ENCODE measurements around the gene NT5C2.

DNA sequence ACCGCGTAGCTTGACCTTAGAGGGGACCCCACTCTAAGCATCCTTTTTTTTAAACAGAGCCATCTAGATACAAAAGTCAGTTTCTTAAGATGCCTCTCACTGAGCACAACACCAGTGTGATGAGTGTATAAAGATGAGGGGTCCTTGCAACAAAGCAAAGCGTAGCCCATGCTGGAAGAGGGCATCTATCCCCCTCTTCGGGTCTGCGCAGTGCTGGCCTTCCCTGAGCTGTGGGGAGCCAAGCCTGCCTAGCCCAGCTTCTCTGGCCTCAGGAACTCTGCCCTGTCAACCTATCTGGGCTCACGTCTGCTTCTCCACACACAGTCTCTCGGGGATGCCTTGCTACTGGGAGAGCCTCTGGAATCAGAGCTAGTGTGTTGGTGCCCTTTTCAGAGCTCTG, 114.0 kb downstream of the NT5C2 start:
- no peak for TF ChIP-seq CTCF (IDR thresholded peaks at IDR 0.05; ENCODE audit: low read length)
- TF ChIP-seq EZH2 (optimal IDR thresholded peaks at IDR 0.05; ENCODE audit: low read depth, low read length), result no peak
- no peak for TF ChIP-seq EZH2phosphoT487 (IDR thresholded peaks at IDR 0.05; ENCODE audit: low read length)
